HepG2 (cell line): ENCODE measurements around the gene RBP3. TPM values are rescaled to one million over a fixed set of nuclear protein-coding genes. Genes with fewer than 3 reads are reported as not detected.
A peak's percentile ranks its signal among the peaks of the same experiment; 100 is the strongest.

Experiments used
- AKAP8 ChIP-seq: sonication (generic); formaldehyde crosslinking; IDR thresholded peaks from 2 replicates; pipeline ENCODE4 v1.5.1; 2020; ENCODE audit warnings: mild to moderate bottlenecking, missing genetic modification reagents
- CHCHD3 ChIP-seq: sonication (generic); formaldehyde crosslinking; IDR thresholded peaks from 2 replicates; pipeline ENCODE4 v1.8.0; 2022; ENCODE audit warnings: mild to moderate bottlenecking, missing genetic modification reagents, moderate library complexity
- CSRNP1 ChIP-seq: sonication (generic); formaldehyde crosslinking; IDR thresholded peaks from 2 replicates; pipeline ENCODE4 v1.8.1; 2023; ENCODE audit warnings: mild to moderate bottlenecking, missing genetic modification reagents
- GABPB1 ChIP-seq: IDR thresholded peaks from 2 replicates; pipeline ENCODE4 v1.6.1; 2016; ENCODE audit warnings: mild to moderate bottlenecking, missing genetic modification reagents, moderate library complexity, missing compliant biosample characterization
- HNF4A ChIP-seq: sonication (generic); formaldehyde crosslinking; IDR thresholded peaks from 2 replicates; pipeline ENCODE4 v1.4.0; 2020; ENCODE audit warnings: missing genetic modification reagents
- HNRNPH1 ChIP-seq: fragments of 200-400 bp; formaldehyde crosslinking; optimal IDR thresholded peaks from 2 replicates; pipeline ENCODE3; 2017; ENCODE audit warnings: mild to moderate bottlenecking, low read depth, low read length
- HNRNPUL1 ChIP-seq: fragments of 200-400 bp; formaldehyde crosslinking; IDR thresholded peaks from 2 replicates; pipeline ENCODE4 v1.6.1; 2017; ENCODE audit warnings: low read depth, mild to moderate bottlenecking, low read length, moderate library complexity
- ISL2 ChIP-seq: sonication (generic); formaldehyde crosslinking; IDR thresholded peaks from 2 replicates; pipeline ENCODE4 v1.5.0; 2020; ENCODE audit warnings: missing genetic modification reagents
- NRL ChIP-seq: sonication (generic); formaldehyde crosslinking; IDR thresholded peaks from 2 replicates; pipeline ENCODE4 v1.5.0; 2020; ENCODE audit warnings: missing genetic modification reagents, mild to moderate bottlenecking, moderate library complexity, borderline replicate concordance
- PAF1 ChIP-seq: IDR thresholded peaks from 2 replicates; pipeline ENCODE4 v1.6.1; 2016; ENCODE audit warnings: missing genetic modification reagents, missing compliant biosample characterization
- RBM39 ChIP-seq: fragments of 200-400 bp; formaldehyde crosslinking; IDR thresholded peaks from one replicate; pipeline ENCODE4 v1.6.1; 2018; ENCODE audit warnings: antibody characterized with exemption, mild to moderate bottlenecking, low read depth, low read length; ENCODE audit not compliant: poor library complexity, severe bottlenecking
- SAP130 ChIP-seq: IDR thresholded peaks from 2 replicates; pipeline ENCODE4 v1.6.1; 2016; ENCODE audit warnings: low read depth
- SP140L ChIP-seq: sonication (generic); formaldehyde crosslinking; IDR thresholded peaks from 2 replicates; pipeline ENCODE4 v1.4.0; 2020; ENCODE audit warnings: missing genetic modification reagents, borderline replicate concordance
- TEAD2 ChIP-seq: sonication (generic); formaldehyde crosslinking; IDR thresholded peaks from 2 replicates; pipeline ENCODE4 v1.9.0; 2021; ENCODE audit warnings: missing genetic modification reagents
- TP53 ChIP-seq: sonication (generic); formaldehyde crosslinking; conservative IDR thresholded peaks from 2 replicates; pipeline ENCODE4 v1.4.0; 2020; ENCODE audit warnings: missing genetic modification reagents
- ZBTB20 ChIP-seq: sonication (generic); formaldehyde crosslinking; IDR thresholded peaks from 2 replicates; pipeline ENCODE4 v1.8.1; 2023; ENCODE audit warnings: missing genetic modification reagents, low read depth, mild to moderate bottlenecking, borderline replicate concordance
- ZMYM3 ChIP-seq: sonication (generic); formaldehyde crosslinking; IDR thresholded peaks from 2 replicates; pipeline ENCODE4 v1.5.1; 2020; ENCODE audit warnings: mild to moderate bottlenecking, missing genetic modification reagents
- ZNF142 ChIP-seq: sonication (generic); formaldehyde crosslinking; IDR thresholded peaks from 2 replicates; pipeline ENCODE4 v1.4.0; 2020; ENCODE audit warnings: missing genetic modification reagents
- ZNF232 ChIP-seq: sonication (generic); formaldehyde crosslinking; IDR thresholded peaks from 2 replicates; pipeline ENCODE4 v1.4.0; 2020; ENCODE audit warnings: missing genetic modification reagents, borderline replicate concordance
- ZNF382 ChIP-seq: sonication (generic); formaldehyde crosslinking; IDR thresholded peaks from 2 replicates; pipeline ENCODE4 v1.5.0; 2020; ENCODE audit warnings: missing genetic modification reagents, mild to moderate bottlenecking, borderline replicate concordance
- ZNF556 ChIP-seq: sonication (generic); formaldehyde crosslinking; IDR thresholded peaks from 2 replicates; pipeline ENCODE4 v1.4.0; 2020; ENCODE audit warnings: mild to moderate bottlenecking, missing genetic modification reagents, borderline replicate concordance
- polyA plus RNA-seq, 8 experiments: library from polyadenylated mRNA; depleted of rRNA in 3 of 8; stranded (reverse) in 7 of 8; unstranded in 1 of 8; fragments of >200 nt; fragmentation: Illumina TruSeq in 4 of 8; extraction: Trizol in 4 of 8; gene quantifications; 2 replicates each; pipeline versions ENCODE4 v1.2.1 to v1.2.3, GENCODE V29; 2011 to 2016; ENCODE audit warnings: low read depth in 4 of 8, missing spikeins in 1 of 8, mixed read lengths in 1 of 8; ENCODE audit not compliant: insufficient read depth in 1 of 8
- total RNA-seq, 5 experiments: library from RNA; depleted of rRNA; stranded (reverse); fragments of >200 nt; fragmentation: Illumina TruSeq; extraction: Trizol; gene quantifications; 2 replicates each; pipeline ENCODE4 v1.2.3, GENCODE V29; 2016; ENCODE audit warnings: low read depth in 1 of 5
- TF ChIP-seq, protein P1 (sequence below): sonication (generic); formaldehyde crosslinking; IDR thresholded peaks from 2 replicates; pipeline ENCODE4 v1.5.0; 2020; ENCODE audit warnings: missing genetic modification reagents

RBP3 gene
- total and polyA plus RNA-seq, 2 of the 13 experiments (the other 11 are each of a cell fraction or from before 2014, with no cell fraction given), result not detected

GRCh38 chr10:47384148-47384921 is 36.2 kb downstream of the RBP3 start, which contains the start of gene ZNF488 (continued):
- TF ChIP-seq, protein P1, sequence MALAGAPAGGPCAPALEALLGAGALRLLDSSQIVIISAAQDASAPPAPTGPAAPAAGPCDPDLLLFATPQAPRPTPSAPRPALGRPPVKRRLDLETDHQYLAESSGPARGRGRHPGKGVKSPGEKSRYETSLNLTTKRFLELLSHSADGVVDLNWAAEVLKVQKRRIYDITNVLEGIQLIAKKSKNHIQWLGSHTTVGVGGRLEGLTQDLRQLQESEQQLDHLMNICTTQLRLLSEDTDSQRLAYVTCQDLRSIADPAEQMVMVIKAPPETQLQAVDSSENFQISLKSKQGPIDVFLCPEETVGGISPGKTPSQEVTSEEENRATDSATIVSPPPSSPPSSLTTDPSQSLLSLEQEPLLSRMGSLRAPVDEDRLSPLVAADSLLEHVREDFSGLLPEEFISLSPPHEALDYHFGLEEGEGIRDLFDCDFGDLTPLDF, result peak; percentile 55; the same call in 1 of the 2 replicates
- TF ChIP-seq TEAD2 (no peak), ZNF232 (CRISPR knock-in tag) (peak; percentile 70; the same call in 1 of the 2 replicates), TP53 (CRISPR knock-in tag) (no peak), ZNF556 (CRISPR knock-in tag) (no peak; the same call in 1 of the 2 replicates), PAF1 (CRISPR knock-in tag) (no peak), SAP130 (CRISPR knock-in tag) (peak; percentile 52), AKAP8 (CRISPR knock-in tag) (no peak), HNRNPUL1 (0 out of 2 replicates have a peak, but pooled peaks have one; percentile 34), SP140L (CRISPR knock-in tag) (no peak), ISL2 (CRISPR knock-in tag) (no peak), HNF4A (0 out of 2 replicates have a peak, but pooled peaks have one; percentile 8), NRL (no peak), GABPB1 (CRISPR knock-in tag) (peak; percentile 70; the same call in 1 of the 2 replicates), ZBTB20 (no peak), HNRNPH1 (no peak), CSRNP1 (CRISPR knock-in tag) (no peak), ZNF382 (CRISPR knock-in tag) (no peak), ZNF142 (CRISPR knock-in tag) (peak; percentile 58; the same call in 1 of the 2 replicates), RBM39 (no peak), CHCHD3 (CRISPR knock-in tag) (0 out of 2 replicates have a peak, but pooled peaks have one; percentile 49), ZMYM3 (no peak)
